Right atrium auricular region (tissue), 2 donors: Measurements from ENCODE around the gene DUSP8. TPM values are rescaled to one million over a fixed set of nuclear protein-coding genes. Genes with fewer than 3 reads are reported as not detected.

Experiments used
- DNase-seq: peaks from one replicate; pipeline ENCODE4 v3.0.0-alpha.2; 2019; ENCODE audit warnings: low spot score
- H3K27ac ChIP-seq, 2 donors: fragments of 200-600 bp; sonication (generic); 1 replicate in 1 of 2; 2 replicates in 1 of 2; pipeline ENCODE4 v1.5.1; 2016 to 2019
- H3K27me3 ChIP-seq, 2 donors: fragments of 200-600 bp; sonication (generic); one replicate each; pipeline versions ENCODE4 v1.5.1 to v1.6.0; 2017 to 2019
- H3K36me3 ChIP-seq: fragments of 200-600 bp; sonication (generic); one replicate; pipeline ENCODE4 v1.5.1; 2016
- H3K4me1 ChIP-seq, 2 donors: fragments of 200-600 bp; sonication (generic); one replicate each; pipeline versions ENCODE4 v1.5.1 to v1.6.0; 2017 to 2019
- H3K4me3 ChIP-seq, 2 donors: fragments of 200-600 bp; sonication (generic); 1 replicate in 1 of 2; 2 replicates in 1 of 2; pipeline ENCODE4 v1.5.1; 2017 to 2019; ENCODE audit warnings: mild to moderate bottlenecking in 1 of 2, moderate library complexity in 1 of 2
- H3K9me3 ChIP-seq, 2 donors: fragments of 200-600 bp; sonication (generic); one replicate each; pipeline ENCODE4 v1.5.1; 2019
- CTCF ChIP-seq, 2 donors: fragments of 200-600 bp; sonication (generic); IDR thresholded peaks; one replicate each; pipeline ENCODE4 v1.5.1; 2019; ENCODE audit warnings: antibody characterized with exemption in 2 of 2
- total RNA-seq, 2 donors: library from RNA; depleted of rRNA; stranded (reverse); fragments of >200 nt; gene quantifications; one replicate each; pipeline ENCODE4 v1.1.0, GENCODE V29; 2016

The DUSP8 gene
- total RNA-seq, 2 donors from 2014 or later = 4.4 to 24.5 TPM

- no peaks in the 10 kb centered on the region for H3K9me3 ChIP-seq
- no peak for DNase-seq
- H3K36me3 ChIP-seq = peaks cover 43% of the 10 kb centered on the region
- peaks cover 0 to 56% of the 10 kb centered on the region in 2 donors for H3K4me1 ChIP-seq
- peak overlapping the region; percentile 60 to 69 for H3K27ac ChIP-seq
- TF ChIP-seq CTCF (IDR thresholded peaks at IDR 0.05) = no peak
- no peak overlapping the region for H3K4me3 ChIP-seq
- no peaks in the 10 kb centered on the region for H3K27me3 ChIP-seq
These were observed 8.2 kb downstream of the DUSP8 start for GRCh38 chr11:1563697-1564534.

GRCh38 chr11:1563149-1563638 is 8.9 kb downstream of the DUSP8 start:
- Histone ChIP-seq H3K27ac (no peak overlapping the region), H3K4me1 (peaks cover 0 to 57% of the 10 kb centered on the region in 2 donors), H3K27me3 (no peaks in the 10 kb centered on the region), H3K36me3 (peaks cover 43% of the 10 kb centered on the region), H3K9me3 (no peaks in the 10 kb centered on the region), H3K4me3 (no peak overlapping the region)
- no peak for DNase-seq
- no peak for TF ChIP-seq CTCF (IDR thresholded peaks at IDR 0.05)

- peaks cover 0 to 57% of the 10 kb centered on the region in 2 donors for H3K4me1 ChIP-seq
- peaks cover 47% of the 10 kb centered on the region for H3K36me3 ChIP-seq
- H3K27ac ChIP-seq = no peak overlapping the region
These were observed 9.5 kb downstream of the DUSP8 start for GRCh38 chr11:1562469-1563148.

GRCh38 chr11:1561955-1562354 is 10.1 kb downstream of the DUSP8 start:
- no peak for DNase-seq
- H3K27me3 ChIP-seq = no peaks in the 10 kb centered on the region
- H3K4me3 ChIP-seq = no peak overlapping the region
- peaks cover 0 to 54% of the 10 kb centered on the region in 2 donors for H3K4me1 ChIP-seq
- H3K27ac ChIP-seq = peak overlapping the region in 1 of 2 donors; percentile 92
- no peak for TF ChIP-seq CTCF (IDR thresholded peaks at IDR 0.05)
- peaks cover 53% of the 10 kb centered on the region for H3K36me3 ChIP-seq
- H3K9me3 ChIP-seq = no peaks in the 10 kb centered on the region

More at GRCh38 chr11:1562469-1563148, 9.5 kb downstream of the DUSP8 start:
- TF ChIP-seq CTCF (IDR thresholded peaks at IDR 0.05) = no peak
- no peaks in the 10 kb centered on the region for H3K9me3 ChIP-seq
- no peak overlapping the region for H3K4me3 ChIP-seq
- no peak for DNase-seq
- no peaks in the 10 kb centered on the region for H3K27me3 ChIP-seq

- no peak for TF ChIP-seq CTCF (IDR thresholded peaks at IDR 0.05)
- peaks cover 54% of the 10 kb centered on the region for H3K36me3 ChIP-seq
- peaks cover 0 to 53% of the 10 kb centered on the region in 2 donors for H3K4me1 ChIP-seq
- peak overlapping the region in 1 of 2 donors; percentile 92 for H3K27ac ChIP-seq
- H3K4me3 ChIP-seq = no peak overlapping the region
- H3K27me3 ChIP-seq = no peaks in the 10 kb centered on the region
- DNase-seq = no peak
- no peaks in the 10 kb centered on the region for H3K9me3 ChIP-seq
These were observed 10.8 kb downstream of the DUSP8 start for GRCh38 chr11:1561266-1561665.
